Choroid plexus epithelial cell (primary cell): ENCODE results near the gene ARHGEF7.

Experiments used
- DNase-seq: peaks from one replicate; pipeline ENCODE4 v3.0.0-alpha.2; 2010; ENCODE audit warnings: low read depth
- H3K4me3 ChIP-seq: 2 replicates; pipeline ENCODE4 v1.5.1; 2011; ENCODE audit warnings: low read depth, mild to moderate bottlenecking, control low read depth, low read length, moderate library complexity
- CTCF ChIP-seq: conservative IDR thresholded peaks from 2 replicates; pipeline ENCODE4 v1.5.1; 2011; ENCODE audit warnings: low read depth, mild to moderate bottlenecking, control low read depth, inconsistent platforms, low read length, moderate library complexity

ARHGEF7 gene

DNA sequence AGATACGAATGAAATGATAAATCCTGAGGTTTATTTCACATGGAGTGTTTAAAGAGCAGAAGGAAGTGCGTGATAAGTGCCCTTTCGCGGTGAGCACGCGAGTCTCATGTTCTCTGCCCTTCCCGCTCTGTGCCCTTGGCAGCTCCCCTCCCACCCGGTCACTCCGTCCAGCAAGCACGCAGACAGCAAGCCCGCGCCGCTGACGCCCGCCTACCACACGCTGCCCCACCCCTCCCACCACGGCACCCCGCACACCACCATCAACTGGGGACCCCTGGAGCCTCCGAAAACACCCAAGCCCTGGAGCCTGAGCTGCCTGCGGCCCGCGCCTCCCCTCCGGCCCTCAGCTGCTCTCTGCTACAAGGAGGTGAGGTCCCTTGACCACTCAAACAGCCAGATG lies 167.9 kb downstream of the ARHGEF7 start:
- H3K4me3 ChIP-seq = no peak overlapping the region
- no peak for DNase-seq
- no peak for TF ChIP-seq CTCF

DNA sequence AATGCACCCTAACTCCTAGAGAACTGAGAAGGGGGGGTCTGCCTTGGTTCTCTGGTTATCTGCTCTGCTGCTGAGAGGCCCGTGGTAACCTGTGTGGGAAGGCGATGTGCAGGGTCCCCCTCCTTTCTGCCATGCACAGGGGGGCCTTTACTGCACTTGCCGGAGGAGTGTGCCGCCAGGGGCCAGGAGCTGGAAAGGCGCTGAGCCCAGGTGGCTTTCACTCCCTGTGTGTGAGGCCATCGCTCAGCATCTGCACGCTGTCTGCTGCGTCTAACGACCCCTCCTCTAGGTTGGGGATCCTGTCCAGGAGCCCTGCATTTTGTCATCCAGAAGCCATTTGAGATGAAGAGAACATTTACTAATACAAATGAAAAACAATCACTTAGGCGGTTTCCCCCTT lies 168.3 kb downstream of the ARHGEF7 start:
- H3K4me3 ChIP-seq = no peak overlapping the region
- no peak for TF ChIP-seq CTCF
- DNase-seq = no peak

DNA sequence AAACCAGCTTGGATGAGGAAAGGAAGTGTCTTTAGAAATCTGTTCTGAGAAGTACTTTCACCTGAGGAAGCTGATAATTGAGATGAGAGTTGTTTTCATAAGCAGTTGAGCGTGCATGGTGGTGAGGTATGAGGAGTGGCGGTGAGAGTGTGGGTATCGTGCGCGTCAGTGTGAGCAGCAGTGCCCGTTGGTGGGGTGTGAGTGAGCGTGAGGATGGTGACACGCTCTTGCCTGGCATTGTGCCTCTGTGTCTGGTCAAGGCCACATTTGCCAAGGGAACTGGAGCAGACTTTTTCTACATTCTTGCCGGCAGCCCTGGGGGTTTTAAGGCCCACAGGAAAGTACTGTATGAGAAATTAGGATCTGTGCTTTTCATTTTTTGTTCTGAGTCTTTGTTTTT lies 168.9 kb downstream of the ARHGEF7 start:
- DNase-seq = no peak
- TF ChIP-seq CTCF = no peak
- H3K4me3 ChIP-seq = no peak overlapping the region

GRCh38 chr13:111284565-111284964 lies 169.5 kb downstream of the ARHGEF7 start:
- no peak for DNase-seq
- TF ChIP-seq CTCF = no peak
- H3K4me3 ChIP-seq = no peak overlapping the region

DNA sequence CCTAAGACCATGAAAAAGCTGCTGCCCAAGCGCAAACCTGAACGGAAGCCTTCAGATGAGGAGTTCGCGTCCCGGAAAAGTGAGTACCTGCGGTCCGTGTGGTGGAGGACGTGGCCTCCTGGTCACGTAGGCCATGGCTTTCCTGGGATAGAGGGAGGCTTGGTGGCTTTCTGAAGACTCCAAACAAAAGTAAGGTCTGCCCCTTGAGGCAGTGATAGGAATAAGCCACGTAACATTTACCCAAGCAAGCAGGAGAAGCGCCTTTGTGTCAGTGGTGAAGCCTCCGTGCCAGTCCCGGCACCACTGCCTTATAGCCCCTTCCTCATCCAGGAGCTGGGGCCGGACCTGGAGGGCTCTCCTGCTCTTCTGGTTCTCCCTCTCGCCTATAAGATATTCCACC lies 171.1 kb downstream of the ARHGEF7 start:
- no peak for DNase-seq
- H3K4me3 ChIP-seq = no peak overlapping the region

GRCh38 chr13:111286749-111287148 lies 171.6 kb downstream of the ARHGEF7 start:
- H3K4me3 ChIP-seq = no peak overlapping the region
- DNase-seq = no peak
- TF ChIP-seq CTCF = no peak

More for the DNA sequence above, 171.1 kb downstream of the ARHGEF7 start:
- TF ChIP-seq CTCF = no peak

GRCh38 chr13:111287201-111287600 lies 172.1 kb downstream of the ARHGEF7 start:
- H3K4me3 ChIP-seq = no peak overlapping the region
- no peak for DNase-seq
- TF ChIP-seq CTCF = no peak
